Upper lobe of left lung (tissue), 6 donors: ENCODE measurements around the gene IDUA. TPM values are rescaled to one million over a fixed set of nuclear protein-coding genes. Genes with fewer than 3 reads are reported as not detected.

ENCODE experiments used
- ATAC-seq, 2 donors: fragments of 200-7000 bp; cut with Tn5 transposase; one replicate each; pipeline ENCODE4 v1.9.1; 2022; ENCODE audit warnings: mild to moderate bottlenecking in 2 of 2, moderate library complexity in 2 of 2; ENCODE audit not compliant: low FRiP score in 2 of 2
- DNase-seq, 2 donors: peaks; one replicate each; pipeline ENCODE4 v3.0.0-alpha.2; 2019 to 2020
- H3K27ac ChIP-seq, 4 donors: fragments of 200-600 bp; sonication (generic); one replicate each; pipeline ENCODE4 v1.5.1; 2016 to 2019
- H3K27me3 ChIP-seq, 4 donors: fragments of 200-600 bp; sonication (generic); one replicate each; pipeline ENCODE4 v1.5.1; 2017 to 2019
- H3K36me3 ChIP-seq, 4 donors: fragments of 200-600 bp; sonication (generic); one replicate each; pipeline ENCODE4 v1.5.1; 2016 to 2019
- H3K4me1 ChIP-seq, 4 donors: fragments of 200-600 bp; sonication (generic); one replicate each; pipeline ENCODE4 v1.5.1; 2018 to 2019
- H3K4me3 ChIP-seq, 4 donors: fragments of 200-600 bp; sonication (generic); one replicate each; pipeline ENCODE4 v1.5.1; 2017 to 2019; ENCODE audit warnings: mild to moderate bottlenecking in 2 of 4, moderate library complexity in 1 of 4
- H3K9me3 ChIP-seq, 4 donors: fragments of 200-600 bp; sonication (generic); one replicate each; pipeline ENCODE4 v1.5.1; 2018 to 2019
- EP300 ChIP-seq, 4 donors: sonication (generic); formaldehyde crosslinking; IDR thresholded peaks; one replicate each; pipeline ENCODE4 v1.5.1; 2017; ENCODE audit warnings: antibody characterized with exemption in 4 of 4, control low read depth in 2 of 4
- POLR2A ChIP-seq, 4 donors: fragments of 450-650 bp; IDR thresholded peaks; one replicate each; pipeline ENCODE4 v1.5.1; 2016 to 2017; ENCODE audit warnings: antibody characterized with exemption in 4 of 4, mild to moderate bottlenecking in 2 of 4
- POLR2AphosphoS5 ChIP-seq, 2 donors: sonication (generic); formaldehyde crosslinking; IDR thresholded peaks; one replicate each; pipeline ENCODE4 v1.5.1; 2017; ENCODE audit warnings: antibody characterized with exemption in 2 of 2
- WGBS, 2 donors: methylation state at CpG; one replicate each; pipeline ENCODE4 v1.1.5; 2017 to 2018; 5-methylcytosine and 5-hydroxymethylcytosine counted together
- total RNA-seq, 6 donors: library from RNA; depleted of rRNA in 4 of 6; stranded (reverse); fragments of >200 nt in 4 of 6; gene quantifications; one replicate each; pipeline versions ENCODE4 v1.1.0 to v1.2.1, GENCODE V29; 2016 to 2021
- TF ChIP-seq, protein P1 (sequence below), 6 experiments: fragments of 450-650 bp in 4 of 6; fragments of 200-600 bp in 2 of 6; sonication (generic) in 2 of 6; IDR thresholded peaks; one replicate each; pipeline ENCODE4 v1.5.1; 2016 to 2019; ENCODE audit warnings: antibody characterized with exemption in 6 of 6
- donor health status: DM: no; HTN: no; CAD: no; lungs with moderate emphysema.
- donor health status: DM: no; HTN: yes; CAD: no; lungs with severe emphysema.

IDUA gene
- total RNA-seq, 6 donors from 2014 or later = 13.5 to 152 (median 55.9) TPM

DNA sequence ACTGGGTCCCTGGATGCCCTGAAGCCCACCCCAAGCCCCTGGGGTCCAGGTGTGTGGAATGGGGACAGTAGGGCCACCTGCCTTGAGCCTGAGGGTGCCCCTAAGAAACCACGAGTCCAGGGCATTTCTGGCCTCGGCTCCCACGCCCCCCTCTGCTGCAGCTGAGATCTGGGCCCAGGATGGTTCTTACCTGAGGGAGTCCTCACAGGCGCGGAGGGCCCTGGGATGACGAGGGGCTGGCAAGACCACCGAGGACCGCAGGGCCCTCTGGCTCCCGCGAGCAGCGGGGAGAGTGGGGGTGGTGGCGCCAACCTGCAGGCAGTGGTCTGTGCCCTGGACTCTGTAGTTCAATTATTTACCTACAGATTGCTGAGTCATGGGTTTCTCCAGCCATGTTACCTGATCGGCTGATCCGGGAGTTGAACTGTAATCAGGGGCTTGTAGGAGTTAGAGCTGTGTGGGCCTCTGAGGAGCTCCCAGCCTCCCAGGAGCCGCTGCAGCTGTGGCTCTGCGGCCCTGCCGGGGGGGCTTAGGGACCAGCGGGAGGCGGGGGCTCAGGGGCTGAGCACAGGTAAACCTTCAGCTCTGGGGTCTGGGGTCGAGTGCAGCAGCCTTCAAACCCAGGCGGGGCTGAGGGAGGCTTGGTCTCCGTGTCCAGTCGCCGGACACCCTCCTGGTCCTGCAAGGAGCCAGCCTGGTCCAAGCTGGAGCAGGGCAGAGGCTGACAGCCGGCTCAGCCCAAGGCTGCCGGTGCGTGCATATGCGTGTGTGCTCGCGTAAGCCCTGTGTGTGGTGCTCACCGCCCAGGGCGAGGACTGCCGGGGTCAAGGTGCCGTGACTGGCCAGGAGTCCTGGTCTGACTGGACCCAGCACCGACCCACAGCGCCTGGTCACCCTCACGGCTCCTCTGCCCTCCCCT, 6.5 kb downstream of the IDUA start, which contains the start of gene SLC26A1:
SLC26A1 (minus strand) TSS at position 294 of the 919 bp plus-strand sequence. CDS start 1,701 bp downstream, outside the sequence.
- Histone ChIP-seq H3K36me3 (peaks cover 0 to 18% (median 9%) of the 10 kb centered on the region in 4 donors), H3K27ac (peak within 1 kb of the TSS; percentile 72 to 88 (median 83)), H3K4me1 (peaks cover 13 to 27% (median 22%) of the 10 kb centered on the region in 4 donors), H3K27me3 (peaks cover 0 to 24% (median 8%) of the 10 kb centered on the region in 4 donors), H3K4me3 (peak within 1 kb of the TSS in 3 of 4 donors; percentile 16 to 39 (median 29)), H3K9me3 (no peaks in the 10 kb centered on the region)
- no peak for TF ChIP-seq EP300 (IDR thresholded peaks at IDR 0.05)
- no peak for TF ChIP-seq POLR2A (IDR thresholded peaks at IDR 0.05)
- TF ChIP-seq, protein P1, sequence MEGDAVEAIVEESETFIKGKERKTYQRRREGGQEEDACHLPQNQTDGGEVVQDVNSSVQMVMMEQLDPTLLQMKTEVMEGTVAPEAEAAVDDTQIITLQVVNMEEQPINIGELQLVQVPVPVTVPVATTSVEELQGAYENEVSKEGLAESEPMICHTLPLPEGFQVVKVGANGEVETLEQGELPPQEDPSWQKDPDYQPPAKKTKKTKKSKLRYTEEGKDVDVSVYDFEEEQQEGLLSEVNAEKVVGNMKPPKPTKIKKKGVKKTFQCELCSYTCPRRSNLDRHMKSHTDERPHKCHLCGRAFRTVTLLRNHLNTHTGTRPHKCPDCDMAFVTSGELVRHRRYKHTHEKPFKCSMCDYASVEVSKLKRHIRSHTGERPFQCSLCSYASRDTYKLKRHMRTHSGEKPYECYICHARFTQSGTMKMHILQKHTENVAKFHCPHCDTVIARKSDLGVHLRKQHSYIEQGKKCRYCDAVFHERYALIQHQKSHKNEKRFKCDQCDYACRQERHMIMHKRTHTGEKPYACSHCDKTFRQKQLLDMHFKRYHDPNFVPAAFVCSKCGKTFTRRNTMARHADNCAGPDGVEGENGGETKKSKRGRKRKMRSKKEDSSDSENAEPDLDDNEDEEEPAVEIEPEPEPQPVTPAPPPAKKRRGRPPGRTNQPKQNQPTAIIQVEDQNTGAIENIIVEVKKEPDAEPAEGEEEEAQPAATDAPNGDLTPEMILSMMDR (IDR thresholded peaks at IDR 0.05) = no peak
- no peak for TF ChIP-seq POLR2AphosphoS5 (IDR thresholded peaks at IDR 0.05)
- no peak for ATAC-seq
- 92 to 94% methylated on average over 6 to 36 of the region's 37 CpGs for WGBS, 2 donors
- peak in 1 of 2 donors; percentile 80 for DNase-seq

DNA sequence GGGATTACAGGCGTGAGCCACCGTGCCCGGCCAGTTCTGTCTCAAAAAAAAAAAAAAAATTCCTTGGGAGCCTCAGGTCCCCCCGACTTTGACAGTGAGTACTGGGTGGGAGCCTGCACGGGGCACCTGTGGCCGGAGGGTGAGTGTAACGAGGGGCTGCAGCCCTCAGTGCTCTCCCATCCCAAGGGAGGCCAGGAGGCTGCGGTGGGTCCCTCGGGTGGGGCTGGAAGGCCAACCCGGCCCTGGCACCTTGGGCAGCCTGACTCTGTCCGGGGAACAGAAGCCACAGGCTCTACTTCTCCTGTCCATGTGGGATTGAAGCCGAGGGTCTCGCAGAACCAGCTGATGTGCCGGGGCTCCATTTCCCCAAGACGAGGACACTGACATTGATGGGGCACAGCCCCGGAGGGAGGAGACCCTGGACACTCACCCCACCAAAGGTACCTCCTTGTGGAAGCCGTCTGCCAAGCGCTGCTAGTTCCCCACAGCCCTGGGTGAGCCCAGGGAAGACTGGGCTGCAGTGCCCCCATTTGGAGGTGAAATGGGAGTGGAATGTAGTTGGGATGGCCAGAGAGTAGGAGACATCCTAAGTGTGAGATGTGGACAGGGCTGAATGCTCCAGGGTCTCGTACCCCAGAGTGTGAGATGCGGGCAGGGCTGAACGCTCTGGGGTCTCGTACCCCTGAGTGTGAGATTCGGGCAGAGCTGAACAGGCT, 8.6 kb downstream of the IDUA start:
- peak in 1 of 2 donors; percentile 62 for DNase-seq
- H3K4me3 ChIP-seq = no peak overlapping the region
- TF ChIP-seq, protein P1 (IDR thresholded peaks at IDR 0.05) = no peak
- no peak for TF ChIP-seq POLR2A (IDR thresholded peaks at IDR 0.05)
- no peak for TF ChIP-seq POLR2AphosphoS5 (IDR thresholded peaks at IDR 0.05)
- no peak for TF ChIP-seq EP300 (IDR thresholded peaks at IDR 0.05)
- peaks cover 13 to 27% (median 22%) of the 10 kb centered on the region in 4 donors for H3K4me1 ChIP-seq
- no peaks in the 10 kb centered on the region for H3K9me3 ChIP-seq
- H3K27me3 ChIP-seq = peaks cover 0 to 25% (median 9%) of the 10 kb centered on the region in 4 donors
- WGBS, 2 donors = 87 to 93% methylated on average over 19 to 22 of the region's 23 CpGs
- H3K27ac ChIP-seq = no peak overlapping the region
- peaks cover 0 to 6% (median 2%) of the 10 kb centered on the region in 4 donors for H3K36me3 ChIP-seq
- no peak for ATAC-seq

DNA sequence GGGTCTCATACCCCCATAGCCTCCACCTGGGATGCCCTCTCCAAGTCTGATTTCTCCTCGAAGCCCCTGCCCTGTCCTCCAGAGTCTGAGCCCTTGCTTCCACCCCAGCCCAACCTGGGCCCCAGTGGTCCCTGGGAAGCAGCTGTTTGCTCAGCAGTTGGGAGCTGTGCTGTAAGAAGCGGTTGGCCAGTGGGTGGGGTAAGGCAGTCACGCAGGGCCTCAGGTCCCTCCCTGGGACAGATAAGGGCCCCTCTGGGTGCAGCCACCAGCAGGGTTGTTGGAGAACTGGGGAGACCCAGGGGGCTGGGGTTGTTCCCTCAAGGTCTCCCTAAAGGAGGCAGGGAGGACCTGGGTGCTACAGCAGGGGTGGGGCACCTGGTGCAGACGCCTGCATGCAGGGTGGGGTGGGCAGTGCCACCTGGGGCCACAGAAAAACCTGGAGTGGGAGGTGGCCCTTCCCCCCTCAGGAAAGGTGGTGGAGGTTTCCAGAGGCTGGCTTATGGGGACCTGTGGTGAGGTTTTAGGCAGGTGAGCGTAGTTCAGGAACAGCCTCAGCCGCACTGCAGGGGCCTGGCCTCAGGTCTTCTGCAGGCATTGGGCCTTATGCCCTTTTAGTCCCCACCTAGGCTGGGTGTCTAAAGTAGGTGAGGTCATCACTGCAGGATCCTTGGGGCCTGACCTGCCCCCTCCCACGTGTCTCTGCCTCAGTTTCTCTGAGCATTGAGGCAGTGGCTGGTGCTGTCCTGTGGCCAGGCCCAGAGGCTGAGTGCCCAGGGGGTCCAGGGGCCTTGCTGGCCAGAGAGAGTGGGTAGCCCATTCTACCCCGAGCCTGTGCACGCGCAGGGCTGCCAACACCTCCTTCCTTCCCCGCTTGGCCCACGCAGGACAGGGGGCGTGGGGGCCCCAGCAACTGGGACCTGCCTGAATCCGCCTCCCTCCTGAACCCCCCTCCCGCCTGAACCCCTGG, 9.5 kb downstream of the IDUA start:
- TF ChIP-seq POLR2A (IDR thresholded peaks at IDR 0.05) (no peak), EP300 (IDR thresholded peaks at IDR 0.05) (no peak), POLR2AphosphoS5 (IDR thresholded peaks at IDR 0.05) (no peak)
- TF ChIP-seq, protein P1 (IDR thresholded peaks at IDR 0.05) = no peak
- ATAC-seq (no peak), DNase-seq (peak in 1 of 2 donors; percentile 70)
- peaks cover 13 to 28% (median 22%) of the 10 kb centered on the region in 4 donors for H3K4me1 ChIP-seq
- no peak overlapping the region for H3K27ac ChIP-seq
- 60 to 82% methylated on average over 11 to 15 of the region's 15 CpGs for WGBS, 2 donors
- H3K27me3 ChIP-seq = peaks cover 0 to 25% (median 16%) of the 10 kb centered on the region in 4 donors
- H3K4me3 ChIP-seq = no peak overlapping the region
- no peaks in the 10 kb centered on the region for H3K9me3 ChIP-seq
- H3K36me3 ChIP-seq = no peaks in the 10 kb centered on the region

DNA sequence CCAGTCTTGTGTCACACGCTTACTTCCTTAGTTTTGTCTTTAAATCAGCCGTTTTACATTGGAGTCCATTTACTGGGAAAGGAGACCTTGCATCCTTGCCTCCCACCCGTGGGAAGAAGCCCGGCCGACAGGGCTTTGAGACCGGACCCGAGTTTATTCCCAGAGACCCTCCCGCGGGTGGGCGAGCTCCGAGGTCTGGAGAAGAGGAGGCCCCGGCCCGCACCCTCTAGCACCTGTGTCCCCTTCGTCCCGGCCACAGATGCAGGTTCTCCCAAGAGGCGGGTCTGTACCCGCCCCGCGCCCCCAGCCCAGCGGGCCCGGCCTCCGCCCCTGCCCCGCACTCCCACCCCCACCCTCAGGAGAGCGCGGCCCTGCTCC, 10.1 kb downstream of the IDUA start:
- no peaks in the 10 kb centered on the region for H3K9me3 ChIP-seq
- H3K36me3 ChIP-seq = no peaks in the 10 kb centered on the region
- H3K4me3 ChIP-seq = peak overlapping the region in 3 of 4 donors; percentile 24 to 47 (median 43)
- peaks cover 16 to 34% (median 25%) of the 10 kb centered on the region in 4 donors for H3K4me1 ChIP-seq
- H3K27me3 ChIP-seq = peaks cover under 1 to 31% (median 22%) of the 10 kb centered on the region in 4 donors
- DNase-seq (no peak), ATAC-seq (no peak)
- 15 to 18% methylated on average over 3 to 18 of the region's 25 CpGs for WGBS, 2 donors
- TF ChIP-seq, protein P1 (IDR thresholded peaks at IDR 0.05) = no peak
- TF ChIP-seq EP300 (IDR thresholded peaks at IDR 0.05) = no peak
- no peak overlapping the region for H3K27ac ChIP-seq
